Measurements from ENCODE around the gene SIT1.
A peak's percentile ranks its signal among the peaks of the same experiment; 100 is the strongest.

DNA sequence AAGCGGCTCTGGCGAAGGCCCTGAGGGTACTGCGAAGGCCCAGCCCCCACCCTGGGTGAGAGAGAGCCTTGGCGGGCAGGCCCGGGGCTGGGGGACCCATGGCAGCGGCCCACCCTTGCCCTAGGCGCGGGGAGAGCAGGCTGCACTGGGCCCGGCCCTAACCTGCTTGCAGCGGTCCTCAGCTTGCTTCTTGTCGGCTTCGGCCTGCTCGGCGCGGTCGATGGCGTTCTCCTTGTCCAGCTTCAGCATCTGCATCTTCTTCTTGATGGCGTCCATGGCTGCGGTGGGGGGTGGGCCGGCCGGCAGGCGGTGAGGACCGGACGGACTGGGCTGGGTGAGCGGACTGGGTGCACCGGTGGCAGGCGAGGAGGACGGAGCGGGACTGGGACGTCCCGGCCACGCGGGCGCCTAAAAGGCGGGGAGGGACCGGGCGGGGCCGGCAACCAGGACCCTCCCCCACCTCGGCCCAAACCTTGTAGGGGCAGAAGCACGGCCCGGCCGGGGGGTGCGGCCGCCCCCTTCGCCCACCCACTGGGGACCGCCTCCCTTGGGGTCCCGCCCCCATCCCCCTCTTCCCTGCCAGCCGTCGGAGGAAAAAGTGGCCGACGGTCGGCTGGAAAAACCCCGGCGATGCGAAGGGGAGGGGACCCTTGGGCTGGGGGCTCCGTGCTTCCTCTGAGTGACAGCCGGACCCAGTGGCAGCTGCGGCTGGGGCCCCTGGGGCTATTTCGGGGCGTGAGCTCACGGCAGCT is 39.0 kb upstream of the SIT1 start, which contains the start of gene TPM2:
- peak in 1 of 2 donors; percentile 90 for TF ChIP-seq POLR2AphosphoS5 (IDR thresholded peaks at IDR 0.05; ENCODE audit: insufficient read depth in 1 of 2, low read depth in 1 of 2)
- TF ChIP-seq, protein P1, sequence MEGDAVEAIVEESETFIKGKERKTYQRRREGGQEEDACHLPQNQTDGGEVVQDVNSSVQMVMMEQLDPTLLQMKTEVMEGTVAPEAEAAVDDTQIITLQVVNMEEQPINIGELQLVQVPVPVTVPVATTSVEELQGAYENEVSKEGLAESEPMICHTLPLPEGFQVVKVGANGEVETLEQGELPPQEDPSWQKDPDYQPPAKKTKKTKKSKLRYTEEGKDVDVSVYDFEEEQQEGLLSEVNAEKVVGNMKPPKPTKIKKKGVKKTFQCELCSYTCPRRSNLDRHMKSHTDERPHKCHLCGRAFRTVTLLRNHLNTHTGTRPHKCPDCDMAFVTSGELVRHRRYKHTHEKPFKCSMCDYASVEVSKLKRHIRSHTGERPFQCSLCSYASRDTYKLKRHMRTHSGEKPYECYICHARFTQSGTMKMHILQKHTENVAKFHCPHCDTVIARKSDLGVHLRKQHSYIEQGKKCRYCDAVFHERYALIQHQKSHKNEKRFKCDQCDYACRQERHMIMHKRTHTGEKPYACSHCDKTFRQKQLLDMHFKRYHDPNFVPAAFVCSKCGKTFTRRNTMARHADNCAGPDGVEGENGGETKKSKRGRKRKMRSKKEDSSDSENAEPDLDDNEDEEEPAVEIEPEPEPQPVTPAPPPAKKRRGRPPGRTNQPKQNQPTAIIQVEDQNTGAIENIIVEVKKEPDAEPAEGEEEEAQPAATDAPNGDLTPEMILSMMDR (IDR thresholded peaks at IDR 0.05), result no peak
